GM23338 (cell line): ENCODE results near the gene FAM13A. TPM values are rescaled to one million over a fixed set of nuclear protein-coding genes. Genes with fewer than 3 reads are reported as not detected.

Experiments
- ATAC-seq: fragments of 200-7000 bp; cut with Tn5 transposase; 3 replicates; pipeline ENCODE4 v1.9.1; 2020
- DNase-seq: peaks from one replicate; pipeline ENCODE4 v3.0.0-alpha.2; 2015; ENCODE audit warnings: low spot score
- H2AFZ ChIP-seq: fragments of 200-600 bp; sonication (generic); 2 replicates; pipeline ENCODE4 v1.8.0; 2016; ENCODE audit warnings: antibody characterized with exemption, mild to moderate bottlenecking, moderate library complexity
- H3F3A ChIP-seq: fragments of 200-600 bp; sonication (generic); replicated peaks from 2 replicates; pipeline ENCODE4 v1.8.0; 2017; ENCODE audit warnings: antibody characterized with exemption, mixed run types, low read depth
- H3K27ac ChIP-seq: fragments of 200-600 bp; sonication (generic); 2 replicates; pipeline ENCODE4 v1.6.1; 2016; ENCODE audit warnings: low read depth
- H3K27me3 ChIP-seq: fragments of 200-600 bp; sonication (generic); 2 replicates; pipeline ENCODE4 v1.8.0; 2016; ENCODE audit warnings: mild to moderate bottlenecking, mixed run types, moderate library complexity; ENCODE audit not compliant: insufficient read depth
- H3K36me3 ChIP-seq: fragments of 200-600 bp; sonication (generic); 2 replicates; pipeline ENCODE4 v1.8.0; 2016; ENCODE audit warnings: mild to moderate bottlenecking; ENCODE audit not compliant: insufficient read depth
- H3K4me1 ChIP-seq: fragments of 200-600 bp; sonication (generic); 2 replicates; pipeline ENCODE4 v1.8.0; 2016; ENCODE audit warnings: mild to moderate bottlenecking, moderate library complexity; ENCODE audit not compliant: insufficient read depth
- H3K4me2 ChIP-seq: fragments of 200-600 bp; sonication (generic); 2 replicates; pipeline ENCODE4 v1.7.1; 2017; ENCODE audit warnings: mixed run types
- H3K4me3 ChIP-seq: fragments of 200-600 bp; sonication (generic); 2 replicates; pipeline ENCODE4 v1.6.1; 2016; ENCODE audit warnings: mixed run types
- H3K79me2 ChIP-seq: fragments of 200-600 bp; sonication (generic); replicated peaks from 2 replicates; pipeline ENCODE4 v1.8.0; 2017; ENCODE audit warnings: mild to moderate bottlenecking; ENCODE audit not compliant: insufficient read depth
- H3K9me2 ChIP-seq: fragments of 200-600 bp; sonication (generic); 2 replicates; pipeline ENCODE4 v1.8.0; 2017; ENCODE audit not compliant: insufficient read depth
- H4K20me1 ChIP-seq: fragments of 200-600 bp; sonication (generic); replicated peaks from 2 replicates; pipeline ENCODE4 v1.8.0; 2017; ENCODE audit warnings: mild to moderate bottlenecking; ENCODE audit not compliant: insufficient read depth
- H3K27ac Mint-ChIP-seq: 2 replicates; pipeline ENCODE4 v1.8.0; 2020; ENCODE audit warnings: inconsistent platforms, mild to moderate bottlenecking, moderate library complexity, mixed read lengths
- H3K27me3 Mint-ChIP-seq: 3 replicates; pipeline ENCODE4 v1.8.0; 2022; ENCODE audit warnings: low read depth, mild to moderate bottlenecking, moderate library complexity, mixed read lengths, inconsistent platforms; ENCODE audit not compliant: insufficient read depth, poor library complexity
- H3K36me3 Mint-ChIP-seq: 3 replicates; pipeline ENCODE4 v1.8.0; 2021; ENCODE audit warnings: low read depth, mild to moderate bottlenecking, inconsistent platforms, moderate library complexity, mixed read lengths
- H3K4me1 Mint-ChIP-seq: 3 replicates; pipeline ENCODE4 v1.8.0; 2020; ENCODE audit warnings: mild to moderate bottlenecking, inconsistent platforms, mixed read lengths
- H3K4me3 Mint-ChIP-seq: 3 replicates; pipeline ENCODE4 v1.8.0; 2021; ENCODE audit warnings: moderate library complexity, mild to moderate bottlenecking, inconsistent platforms, mixed read lengths
- H3K9me3 Mint-ChIP-seq: 3 replicates; pipeline ENCODE4 v1.8.0; 2020; ENCODE audit warnings: moderate library complexity, mild to moderate bottlenecking, inconsistent platforms, mixed read lengths
- CTCF ChIP-seq, 2 experiments: fragments of 200-600 bp in 1 of 2; sonication (generic) in 1 of 2; conservative IDR thresholded peaks; 2 replicates each; pipeline versions ENCODE4 v1.5.1 to v1.6.1; 2016 to 2017; ENCODE audit warnings: antibody characterized with exemption in 2 of 2, low read depth in 2 of 2, mild to moderate bottlenecking in 2 of 2, moderate library complexity in 1 of 2
- JUNB ChIP-seq: IDR thresholded peaks from one replicate; pipeline ENCODE4 v1.6.1; 2016; ENCODE audit warnings: antibody characterized with exemption; ENCODE audit not compliant: unreplicated experiment
- NANOG ChIP-seq: IDR thresholded peaks from 2 replicates; pipeline ENCODE4 v1.6.1; 2016; ENCODE audit warnings: antibody characterized with exemption, borderline replicate concordance
- POLR2AphosphoS5 ChIP-seq: IDR thresholded peaks from 2 replicates; pipeline ENCODE4 v1.6.1; 2016; ENCODE audit warnings: antibody characterized with exemption, low read depth
- REST ChIP-seq: IDR thresholded peaks from one replicate; pipeline ENCODE4 v1.6.1; 2018; ENCODE audit warnings: antibody characterized with exemption; ENCODE audit not compliant: unreplicated experiment
- STAT1 ChIP-seq: IDR thresholded peaks from one replicate; pipeline ENCODE4 v1.6.1; 2016; ENCODE audit warnings: antibody characterized with exemption; ENCODE audit not compliant: unreplicated experiment
- ZNF114 ChIP-seq: fragments of 250-450 bp; sonication (Bioruptor Pico); IDR thresholded peaks from 2 replicates; pipeline ENCODE4 v1.5.0; 2020; ENCODE audit warnings: mild to moderate bottlenecking, moderate library complexity
- ZNF331 ChIP-seq: fragments of 250-450 bp; sonication (Bioruptor Pico); IDR thresholded peaks from 2 replicates; pipeline ENCODE4 v1.5.0; 2020; ENCODE audit warnings: low read depth, mild to moderate bottlenecking, moderate library complexity
- polyA plus RNA-seq: library from polyadenylated mRNA; unstranded; fragments of >200 nt; fragmentation: Nextera tagmentation; extraction: Ambion mirVana; gene quantifications from 2 replicates; pipeline ENCODE4 v1.2.1, GENCODE V29; 2016
- total RNA-seq: library from RNA; depleted of rRNA; stranded (reverse); fragments of >200 nt; shearing (Covaris generic); gene quantifications from 2 replicates; pipeline ENCODE4 v1.2.3, GENCODE V29; 2014

FAM13A gene
- total and polyA plus RNA-seq, 2 experiments from 2014 or later = 13.9 to 28.4 TPM

GRCh38 chr4:89000844-89001360, 56.1 kb downstream of the FAM13A start:
- peaks cover 1% of the 10 kb centered on the region for H3K27me3 Mint-ChIP-seq
- H3K4me1 Mint-ChIP-seq = peaks cover 9% of the 10 kb centered on the region; the same call in 2 of the 3 replicates
- Histone ChIP-seq H3K4me2 (no peak overlapping the region), H3K4me3 (no peak overlapping the region), H4K20me1 (no peaks in the 10 kb centered on the region; the same call in 1 of the 2 replicates), H3K36me3 (peaks cover 7% of the 10 kb centered on the region; the same call in 1 of the 2 replicates), H3K79me2 (no peaks in the 10 kb centered on the region), H3F3A (no peaks in the 10 kb centered on the region), H3K9me2 (0 out of 2 replicates have a peak, but pooled peaks cover 7% of the 10 kb centered on the region), H3K27me3 (no peaks in the 10 kb centered on the region), H2AFZ (no peak overlapping the region), H3K4me1 (no peaks in the 10 kb centered on the region), H3K27ac (no peak overlapping the region)
- TF ChIP-seq CTCF (conservative IDR thresholded peaks at IDR 0.05; ENCODE audit: low read depth in 2 of 2) = no peak
- TF ChIP-seq ZNF331 = no peak
- TF ChIP-seq STAT1 = no peak
- TF ChIP-seq ZNF114 = no peak
- no peak overlapping the region for H3K4me3 Mint-ChIP-seq
- DNase-seq (no peak), ATAC-seq (no peak)
- H3K36me3 Mint-ChIP-seq = peaks cover 11% of the 10 kb centered on the region
- no peaks in the 10 kb centered on the region for H3K9me3 Mint-ChIP-seq
- no peak overlapping the region for H3K27ac Mint-ChIP-seq

GRCh38 chr4:89000382-89000781, 56.6 kb downstream of the FAM13A start:
- H3K27ac ChIP-seq = no peak overlapping the region
- H4K20me1 ChIP-seq = no peaks in the 10 kb centered on the region; the same call in 1 of the 2 replicates
- 0 out of 2 replicates have a peak, but pooled peaks cover 5% of the 10 kb centered on the region for H3K9me2 ChIP-seq
- peaks cover 5% of the 10 kb centered on the region; the same call in 1 of the 2 replicates for H3K36me3 ChIP-seq
- H3K27me3 ChIP-seq = no peaks in the 10 kb centered on the region
- H2AFZ ChIP-seq = no peak overlapping the region
- peaks cover 9% of the 10 kb centered on the region; the same call in 2 of the 3 replicates for H3K4me1 Mint-ChIP-seq
- peaks cover 1% of the 10 kb centered on the region for H3K27me3 Mint-ChIP-seq
- no peaks in the 10 kb centered on the region for H3K9me3 Mint-ChIP-seq
- H3K36me3 Mint-ChIP-seq = peaks cover 6% of the 10 kb centered on the region; the same call in 2 of the 3 replicates
- DNase-seq (no peak), ATAC-seq (no peak)
- H3F3A ChIP-seq = no peaks in the 10 kb centered on the region
- no peak overlapping the region for H3K4me2 ChIP-seq
- H3K27ac Mint-ChIP-seq = no peak overlapping the region
- H3K4me3 Mint-ChIP-seq = no peak overlapping the region
- H3K4me1 ChIP-seq = no peaks in the 10 kb centered on the region
- H3K4me3 ChIP-seq = no peak overlapping the region
- no peaks in the 10 kb centered on the region for H3K79me2 ChIP-seq
- TF ChIP-seq NANOG (no peak), ZNF114 (no peak), CTCF (conservative IDR thresholded peaks at IDR 0.05; ENCODE audit: low read depth in 2 of 2) (no peak), POLR2AphosphoS5 (no peak), REST (no peak), ZNF331 (no peak), JUNB (no peak)
